HepG2 (cell line): Measurements from ENCODE around the gene HOMEZ. TPM values are rescaled to one million over a fixed set of nuclear protein-coding genes. Genes with fewer than 3 reads are reported as not detected.
A peak's percentile ranks its signal among the peaks of the same experiment; 100 is the strongest.

Experiments used
- DMTF1 ChIP-seq: sonication (generic); formaldehyde crosslinking; IDR thresholded peaks from 2 replicates; pipeline ENCODE4 v1.4.0; 2020; ENCODE audit warnings: mild to moderate bottlenecking, missing genetic modification reagents
- FOXP1 ChIP-seq, 2 experiments: fragments of 450-650 bp in 1 of 2; IDR thresholded peaks; 2 replicates each; pipeline ENCODE4 v1.6.1; 2017 to 2018; ENCODE audit warnings: antibody characterized with exemption in 1 of 2
- HMG20B ChIP-seq: conservative IDR thresholded peaks from 2 replicates; pipeline ENCODE4 v1.6.1; 2016; ENCODE audit warnings: missing genetic modification reagents, missing compliant biosample characterization
- TBX2 ChIP-seq: sonication (generic); formaldehyde crosslinking; IDR thresholded peaks from 2 replicates; pipeline ENCODE4 v1.5.0; 2020; ENCODE audit warnings: missing genetic modification reagents, mild to moderate bottlenecking, borderline replicate concordance
- YEATS2 ChIP-seq: sonication (generic); formaldehyde crosslinking; IDR thresholded peaks from 2 replicates; pipeline ENCODE4 v1.4.0; 2020; ENCODE audit warnings: missing genetic modification reagents, borderline replicate concordance
- ZBTB3 ChIP-seq: sonication (generic); formaldehyde crosslinking; IDR thresholded peaks from 2 replicates; pipeline ENCODE4 v1.4.0; 2020; ENCODE audit warnings: low read depth, mild to moderate bottlenecking, moderate library complexity, missing genetic modification reagents, borderline replicate concordance
- ZBTB43 ChIP-seq: sonication (generic); formaldehyde crosslinking; conservative IDR thresholded peaks from 2 replicates; pipeline ENCODE4 v1.4.0; 2020; ENCODE audit warnings: missing genetic modification reagents
- ZNF142 ChIP-seq: sonication (generic); formaldehyde crosslinking; IDR thresholded peaks from 2 replicates; pipeline ENCODE4 v1.4.0; 2020; ENCODE audit warnings: missing genetic modification reagents
- ZNF17 ChIP-seq: sonication (generic); formaldehyde crosslinking; IDR thresholded peaks from 2 replicates; pipeline ENCODE4 v1.5.0; 2020; ENCODE audit warnings: mild to moderate bottlenecking, missing genetic modification reagents
- ZNF232 ChIP-seq: sonication (generic); formaldehyde crosslinking; IDR thresholded peaks from 2 replicates; pipeline ENCODE4 v1.4.0; 2020; ENCODE audit warnings: missing genetic modification reagents, borderline replicate concordance
- ZNF263 ChIP-seq: sonication (generic); formaldehyde crosslinking; IDR thresholded peaks from 2 replicates; pipeline ENCODE4 v1.4.0; 2020; ENCODE audit warnings: missing genetic modification reagents
- ZNF451 ChIP-seq: sonication (generic); formaldehyde crosslinking; IDR thresholded peaks from 2 replicates; pipeline ENCODE4 v1.5.0; 2020; ENCODE audit warnings: mild to moderate bottlenecking, missing genetic modification reagents
- ZNF503 ChIP-seq: sonication (generic); formaldehyde crosslinking; IDR thresholded peaks from 2 replicates; pipeline ENCODE4 v1.4.0; 2020; ENCODE audit warnings: missing genetic modification reagents
- ZNF788 ChIP-seq: sonication (generic); formaldehyde crosslinking; IDR thresholded peaks from 2 replicates; pipeline ENCODE4 v1.5.0; 2020; ENCODE audit warnings: mild to moderate bottlenecking, missing genetic modification reagents, borderline replicate concordance
- ZNF816 ChIP-seq: sonication (generic); formaldehyde crosslinking; IDR thresholded peaks from 2 replicates; pipeline ENCODE4 v1.8.0; 2022; ENCODE audit warnings: missing genetic modification reagents, mild to moderate bottlenecking, borderline replicate concordance
- ZSCAN12 ChIP-seq: sonication (generic); formaldehyde crosslinking; IDR thresholded peaks from 2 replicates; pipeline ENCODE4 v1.9.0; 2021; ENCODE audit warnings: mild to moderate bottlenecking, missing genetic modification reagents
- ZSCAN21 ChIP-seq: sonication (generic); formaldehyde crosslinking; IDR thresholded peaks from 2 replicates; pipeline ENCODE4 v1.8.0; 2022; ENCODE audit warnings: mild to moderate bottlenecking, missing genetic modification reagents, moderate library complexity, borderline replicate concordance
- polyA plus RNA-seq, 8 experiments: library from polyadenylated mRNA; depleted of rRNA in 3 of 8; stranded (reverse) in 7 of 8; unstranded in 1 of 8; fragments of >200 nt; fragmentation: Illumina TruSeq in 4 of 8; extraction: Trizol in 4 of 8; gene quantifications; 2 replicates each; pipeline versions ENCODE4 v1.2.1 to v1.2.3, GENCODE V29; 2011 to 2016; ENCODE audit warnings: low read depth in 4 of 8, missing spikeins in 1 of 8, mixed read lengths in 1 of 8; ENCODE audit not compliant: insufficient read depth in 1 of 8
- total RNA-seq, 5 experiments: library from RNA; depleted of rRNA; stranded (reverse); fragments of >200 nt; fragmentation: Illumina TruSeq; extraction: Trizol; gene quantifications; 2 replicates each; pipeline ENCODE4 v1.2.3, GENCODE V29; 2016; ENCODE audit warnings: low read depth in 1 of 5

The HOMEZ gene
- total and polyA plus RNA-seq, 2 of the 13 experiments (the other 11 are each of a cell fraction or from before 2014, with no cell fraction given): 14.5 to 31.8 TPM

- TF ChIP-seq ZNF816 (no peak), HMG20B (CRISPR knock-in tag) (no peak), ZNF451 (CRISPR knock-in tag) (no peak), ZSCAN12 (0 out of 2 replicates have a peak, but pooled peaks have one; percentile 14), YEATS2 (CRISPR knock-in tag) (0 out of 2 replicates have a peak, but pooled peaks have one; percentile 9), ZNF232 (0 out of 2 replicates have a peak, but pooled peaks have one; percentile 3), FOXP1 (IDR thresholded peaks at IDR 0.05) (no peak), FOXP1 (CRISPR knock-in tag; IDR thresholded peaks at IDR 0.05) (no peak), DMTF1 (CRISPR knock-in tag) (no peak), ZSCAN21 (CRISPR knock-in tag) (no peak), ZNF142 (CRISPR knock-in tag) (peak; percentile 28; the same call in 1 of the 2 replicates), ZNF17 (CRISPR knock-in tag) (no peak), ZNF788 (CRISPR knock-in tag) (peak; percentile 27; the same call in 1 of the 2 replicates), TBX2 (CRISPR knock-in tag) (no peak; the same call in 1 of the 2 replicates), ZBTB43 (CRISPR knock-in tag) (0 out of 2 replicates have a peak, but pooled peaks have one; percentile 25), ZNF263 (CRISPR knock-in tag) (0 out of 2 replicates have a peak, but pooled peaks have one; percentile 28), ZBTB3 (CRISPR knock-in tag) (peak; percentile 68; the same call in 1 of the 2 replicates), ZNF503 (CRISPR knock-in tag) (peak; percentile 49; the same call in 1 of the 2 replicates)
Observed at GRCh38 chr14:23299986-23300686, 14.2 kb upstream of the HOMEZ start (continued).
